Measurements from ENCODE around the gene MPV17L2. TPM values are rescaled to one million over a fixed set of nuclear protein-coding genes. Genes with fewer than 3 reads are reported as not detected.
A peak's percentile ranks its signal among the peaks of the same experiment; 100 is the strongest.

Gene MPV17L2
- total RNA-seq, 4 donors from 2014 or later = 4.7 to 57.7 (median 29.3) TPM

GRCh38 chr19:18219911-18220631 is 27.1 kb downstream of the MPV17L2 start:
- Histone ChIP-seq H3K4me3 (replicated peaks in 1 of 3) (no peak overlapping the region), H3K9me3 (no peaks in the 10 kb centered on the region), H3K36me3 (no peaks in the 10 kb centered on the region), H3K27ac (no peak overlapping the region), H3K4me1 (peaks cover 5 to 18% of the 10 kb centered on the region in 2 donors), H3K27me3 (peaks cover 3% of the 10 kb centered on the region)
- 71 to 84% methylated on average over 3 to 23 of the region's 28 CpGs for WGBS, 2 donors
- TF ChIP-seq POLR2A (IDR thresholded peaks at IDR 0.05) = no peak
- no peak for TF ChIP-seq CTCF (IDR thresholded peaks at IDR 0.05)
- intact Hi-C loops (cut with DNase I) = no loop called here
- no peak for DNase-seq

GRCh38 chr19:18220632-18221275 is 27.7 kb downstream of the MPV17L2 start:
- Histone ChIP-seq H3K27me3 (peaks cover 8% of the 10 kb centered on the region), H3K4me3 (replicated peaks in 1 of 3) (no peak overlapping the region), H3K4me1 (peaks cover 7 to 25% of the 10 kb centered on the region in 2 donors), H3K9me3 (no peaks in the 10 kb centered on the region), H3K27ac (no peak overlapping the region), H3K36me3 (no peaks in the 10 kb centered on the region)
- DNase-seq = peak; percentile 18 to 30
- WGBS, 2 donors = 9% methylated on average over 10 of the region's 33 CpGs; no CpG with 5 or more reads in 1 of the 2 donors
- intact Hi-C loops (cut with DNase I) = no loop called here
- TF ChIP-seq POLR2A (IDR thresholded peaks at IDR 0.05) = no peak
- TF ChIP-seq CTCF (IDR thresholded peaks at IDR 0.05) = no peak

GRCh38 chr19:18221815-18222725 is 29.1 kb downstream of the MPV17L2 start:
- 87 to 89% methylated on average over 25 of the region's 25 CpGs for WGBS, 2 donors
- TF ChIP-seq POLR2A (IDR thresholded peaks at IDR 0.05) = no peak
- TF ChIP-seq CTCF (IDR thresholded peaks at IDR 0.05) = no peak
- Histone ChIP-seq H3K4me1 (peaks cover 7 to 32% of the 10 kb centered on the region in 2 donors), H3K4me3 (replicated peaks in 1 of 3) (no peak overlapping the region), H3K9me3 (no peaks in the 10 kb centered on the region), H3K36me3 (no peaks in the 10 kb centered on the region), H3K27me3 (peaks cover 8% of the 10 kb centered on the region), H3K27ac (no peak overlapping the region)
- intact Hi-C loops (cut with DNase I) = no loop called here
- no peak for DNase-seq

- peak in 1 of 2 donors; percentile 17 for DNase-seq
- Histone ChIP-seq H3K36me3 (no peaks in the 10 kb centered on the region), H3K4me3 (replicated peaks in 1 of 3) (peak overlapping the region in 1 of 3 donors; percentile 24), H3K9me3 (no peaks in the 10 kb centered on the region), H3K27me3 (peaks cover 8% of the 10 kb centered on the region), H3K27ac (no peak overlapping the region), H3K4me1 (peaks cover 7 to 32% of the 10 kb centered on the region in 2 donors)
- 8 to 9% methylated on average over 32 to 38 of the region's 39 CpGs for WGBS, 2 donors
- TF ChIP-seq POLR2A (IDR thresholded peaks at IDR 0.05) (no peak), CTCF (IDR thresholded peaks at IDR 0.05) (no peak)
- intact Hi-C loops (cut with DNase I) = no loop called here
Observed at GRCh38 chr19:18223860-18224524, 31.0 kb downstream of the MPV17L2 start.

Data from thyroid gland (tissue), 4 donors.